HS-27A (cell line): ENCODE results near the gene SNCAIP.

Source experiments
- DNase-seq: peaks from one replicate; pipeline ENCODE4 v3.0.0-alpha.2; 2012; ENCODE audit warnings: low read depth, missing footprints

Gene SNCAIP

DNA sequence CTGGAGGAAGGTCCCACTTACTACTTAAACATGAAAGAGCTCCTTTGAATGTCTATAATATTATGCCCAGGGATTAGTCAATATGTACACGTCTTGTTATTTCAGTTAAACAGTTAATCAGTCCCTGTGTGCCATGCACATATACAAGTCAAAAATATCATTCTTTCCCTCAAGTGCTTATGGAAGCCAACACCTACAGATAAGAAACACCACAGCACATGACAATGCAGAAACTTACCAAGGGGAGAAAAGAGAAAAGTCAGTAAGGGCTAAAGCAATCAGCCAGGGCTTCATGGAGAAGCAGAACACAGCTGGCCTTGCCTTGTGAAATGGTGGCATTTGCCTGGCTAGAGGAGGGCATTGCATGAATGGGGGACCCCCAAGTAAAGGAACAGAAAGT, 88.3 kb downstream of the SNCAIP start:
- no peak for DNase-seq

DNA sequence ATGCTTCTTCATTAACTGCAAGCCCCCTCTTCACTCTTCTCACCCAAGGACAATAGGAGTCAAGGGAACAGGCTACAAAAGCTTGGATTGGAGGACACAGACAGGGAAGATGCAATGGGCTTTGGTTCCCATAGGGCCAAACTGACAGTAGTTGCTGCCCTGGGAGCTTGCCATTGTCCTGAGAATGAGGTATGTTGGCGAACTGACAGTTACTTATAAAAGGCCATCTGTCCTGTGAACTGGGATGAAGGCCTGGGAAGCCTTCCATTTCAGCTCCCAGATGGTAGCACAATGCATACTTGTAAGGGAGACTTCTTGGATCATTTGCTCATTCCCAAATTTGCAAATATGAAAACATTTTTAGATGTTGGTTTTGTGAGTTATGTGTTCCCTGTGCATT, 88.9 kb downstream of the SNCAIP start:
- no peak for DNase-seq

DNA sequence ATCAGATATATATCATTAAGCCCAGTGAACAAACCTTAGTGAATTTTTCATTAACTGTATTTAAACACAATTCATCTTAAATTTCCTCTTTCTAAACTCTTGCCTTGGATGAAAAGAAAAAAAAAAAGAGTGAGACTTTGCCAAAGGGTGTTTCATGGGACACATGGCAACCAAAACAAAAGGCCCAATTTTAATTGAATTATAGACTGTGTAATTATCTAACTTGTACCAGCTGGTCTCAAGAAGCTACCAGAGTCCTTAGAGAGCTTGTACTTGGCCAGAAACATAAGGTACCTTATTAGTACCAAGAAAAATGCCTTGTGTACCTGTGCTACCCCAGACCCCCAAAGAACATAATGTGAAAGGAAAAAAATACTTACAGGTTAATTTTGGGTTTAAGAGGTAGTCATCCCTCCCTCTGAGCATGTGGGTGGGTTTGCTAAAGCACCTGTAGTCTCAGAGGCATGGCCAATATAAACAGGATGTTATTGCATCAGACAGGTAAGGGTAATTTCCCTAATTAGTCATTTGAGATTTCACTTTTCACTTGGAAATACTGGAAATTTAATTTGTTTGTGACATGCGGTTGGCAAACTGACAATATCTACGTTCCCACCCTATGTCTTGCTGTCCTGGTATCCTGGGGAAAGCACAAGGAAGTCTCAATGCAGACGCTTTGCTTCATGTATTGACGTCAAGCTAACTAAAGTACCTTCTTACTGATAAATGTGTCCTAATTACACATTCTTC, 90.1 kb downstream of the SNCAIP start:
- DNase-seq, result no peak

GRCh38 chr5:122402955-122403685, 91.1 kb downstream of the SNCAIP start:
- DNase-seq, result no peak

DNA sequence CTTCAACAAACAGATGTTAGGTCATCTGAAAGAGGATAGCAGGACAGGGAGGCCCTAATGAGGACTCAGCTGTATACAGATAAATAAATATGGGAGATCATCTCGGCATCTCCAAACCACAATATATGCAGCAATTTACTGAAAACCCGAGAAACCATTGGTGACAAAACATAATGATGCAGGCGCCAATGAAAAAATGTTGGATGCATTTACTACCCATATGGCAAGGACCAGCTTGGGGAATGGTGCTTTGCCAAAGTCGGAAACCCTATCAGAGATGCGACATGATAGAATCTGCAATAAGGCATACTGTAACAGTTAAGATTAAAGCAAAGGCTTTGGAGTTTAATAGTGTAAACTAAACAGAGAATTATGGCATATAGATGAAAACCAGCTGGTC, 92.0 kb downstream of the SNCAIP start:
- DNase-seq, result no peak

DNA sequence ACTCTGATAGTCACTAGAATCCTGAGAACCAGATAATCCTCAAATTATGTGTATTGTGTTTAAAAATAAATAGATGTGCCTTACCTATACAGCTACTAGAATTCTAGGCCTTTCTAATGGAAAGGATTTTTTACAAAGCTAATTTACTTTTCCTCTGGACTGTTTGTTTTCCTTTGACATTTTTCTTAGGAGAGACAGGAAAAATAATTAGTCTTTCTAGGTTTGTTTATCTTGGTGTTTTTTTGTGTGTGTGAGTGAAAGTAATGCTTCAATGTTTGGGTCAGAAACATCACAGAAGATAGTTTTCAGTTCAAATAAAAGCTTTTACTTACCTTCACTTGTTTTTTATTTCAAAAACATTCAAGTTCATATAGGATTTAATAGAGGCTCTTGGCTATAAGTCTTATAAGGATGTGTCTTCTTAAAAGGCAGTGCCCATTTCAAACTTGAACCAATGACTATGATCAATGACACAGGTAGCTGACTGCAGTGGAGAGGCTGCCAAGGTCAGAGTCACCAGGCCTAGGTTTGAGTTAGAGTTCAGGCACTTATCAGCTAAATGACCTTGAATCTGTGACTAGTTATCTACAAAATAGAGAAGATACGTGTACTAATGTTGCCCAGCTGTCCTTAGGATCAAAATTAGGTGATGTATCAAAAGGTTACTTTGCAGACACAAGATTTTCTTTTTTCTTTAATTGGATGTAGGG, 92.8 kb downstream of the SNCAIP start:
- no peak for DNase-seq

- DNase-seq, result no peak
Observed at GRCh38 chr5:122405751-122406150, 93.7 kb downstream of the SNCAIP start.

- no peak for DNase-seq
Observed at GRCh38 chr5:122406181-122406580, 94.1 kb downstream of the SNCAIP start.

GRCh38 chr5:122408592-122409224, 96.7 kb downstream of the SNCAIP start:
- DNase-seq, result no peak

- DNase-seq, result no peak
Observed at GRCh38 chr5:122412966-122413365, 100.9 kb downstream of the SNCAIP start.

- DNase-seq, result no peak
Observed at GRCh38 chr5:122413722-122414121, 101.7 kb downstream of the SNCAIP start.

DNA sequence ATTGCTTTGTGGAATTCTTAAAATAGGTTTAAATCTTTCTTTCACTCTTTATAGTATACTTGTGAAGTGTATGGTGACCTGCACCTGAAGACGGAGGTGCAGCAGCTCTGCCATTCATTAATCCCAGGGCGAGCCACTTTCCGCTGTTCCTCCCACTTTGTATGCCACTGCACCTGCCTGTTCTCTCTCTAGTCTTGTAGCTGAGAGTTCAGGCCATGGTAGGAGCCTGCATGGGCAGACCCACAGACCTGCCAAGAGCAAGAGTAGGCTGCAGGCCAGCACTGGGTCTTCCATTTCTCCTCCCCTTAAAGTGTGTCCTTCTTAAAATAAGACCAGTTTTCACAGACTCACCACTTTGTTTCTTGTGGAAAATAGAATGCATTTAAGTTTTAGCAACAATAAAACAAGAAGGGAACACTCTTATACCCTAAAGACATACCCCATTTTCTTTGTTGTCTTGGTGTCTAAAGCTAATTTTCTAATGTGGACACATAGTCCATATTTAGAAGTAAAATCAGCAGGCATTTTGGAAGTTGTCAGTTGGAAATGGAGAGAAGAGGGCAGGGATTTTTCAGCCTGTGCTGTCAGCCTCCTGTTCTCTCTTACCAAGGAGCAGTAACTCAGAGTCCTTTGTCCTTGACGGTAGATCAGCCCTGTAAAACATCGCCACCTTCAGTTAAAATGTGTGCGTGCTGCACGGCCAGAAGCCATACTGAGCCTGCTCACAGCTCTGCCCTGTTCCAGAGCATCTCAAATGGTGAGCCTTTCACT, 103.2 kb downstream of the SNCAIP start:
- no peak for DNase-seq

GRCh38 chr5:122415801-122416120, 103.7 kb downstream of the SNCAIP start:
- no peak for DNase-seq

DNA sequence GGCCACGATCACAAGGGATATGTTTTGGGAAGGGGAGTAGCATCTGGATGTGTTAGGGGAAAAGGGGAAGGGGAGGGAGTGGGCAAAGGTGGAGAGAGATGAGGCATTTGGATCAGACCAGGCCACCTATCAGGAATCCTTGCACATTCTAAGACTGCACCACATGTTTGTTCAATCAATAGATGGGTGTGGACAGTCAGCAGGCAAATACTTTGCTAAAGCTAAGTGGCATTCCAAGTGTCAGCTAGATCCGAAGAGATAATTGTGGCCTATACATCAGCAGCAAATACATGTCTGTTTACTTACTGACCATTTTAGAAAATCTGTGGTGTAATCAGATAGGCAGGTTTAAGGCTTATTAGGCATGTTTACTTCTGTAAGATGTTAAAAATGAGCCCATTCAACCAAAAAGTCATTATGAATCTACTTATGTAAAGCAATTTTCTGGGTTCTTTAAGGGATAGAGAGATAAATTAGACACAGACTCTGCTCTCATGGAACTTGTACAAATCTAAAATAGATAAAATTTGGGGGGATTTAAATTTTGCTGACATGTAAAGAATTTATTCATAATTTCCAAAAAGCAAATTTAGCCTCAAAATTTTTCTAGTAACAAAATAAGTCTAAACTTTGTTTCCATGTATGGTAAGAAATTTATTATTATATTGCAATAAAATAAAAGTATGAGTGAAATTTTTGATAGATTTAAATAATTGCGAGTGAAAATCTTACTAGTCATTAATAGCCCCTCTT, 107.3 kb downstream of the SNCAIP start:
- DNase-seq, result no peak

DNA sequence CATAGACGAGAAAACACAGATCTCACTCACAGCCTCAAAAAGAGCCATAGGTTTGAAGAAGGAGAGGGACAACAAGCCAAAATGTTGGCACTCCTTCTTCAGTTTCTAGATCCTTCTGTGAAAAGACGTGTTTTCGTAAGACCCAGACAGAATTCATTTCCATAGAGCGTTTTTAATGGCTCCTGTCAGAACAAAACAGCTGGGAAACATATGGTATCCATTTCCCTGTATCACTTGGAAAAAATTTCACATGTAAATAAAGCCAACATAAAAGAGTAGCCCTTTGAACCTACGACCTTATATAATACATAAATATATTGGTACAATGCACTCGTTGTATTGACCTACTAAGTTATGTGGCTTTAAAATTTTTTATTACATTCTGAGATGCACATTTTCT, 108.1 kb downstream of the SNCAIP start:
- DNase-seq, result no peak

- no peak for DNase-seq
Observed at GRCh38 chr5:122420537-122421236, 108.7 kb downstream of the SNCAIP start.

DNA sequence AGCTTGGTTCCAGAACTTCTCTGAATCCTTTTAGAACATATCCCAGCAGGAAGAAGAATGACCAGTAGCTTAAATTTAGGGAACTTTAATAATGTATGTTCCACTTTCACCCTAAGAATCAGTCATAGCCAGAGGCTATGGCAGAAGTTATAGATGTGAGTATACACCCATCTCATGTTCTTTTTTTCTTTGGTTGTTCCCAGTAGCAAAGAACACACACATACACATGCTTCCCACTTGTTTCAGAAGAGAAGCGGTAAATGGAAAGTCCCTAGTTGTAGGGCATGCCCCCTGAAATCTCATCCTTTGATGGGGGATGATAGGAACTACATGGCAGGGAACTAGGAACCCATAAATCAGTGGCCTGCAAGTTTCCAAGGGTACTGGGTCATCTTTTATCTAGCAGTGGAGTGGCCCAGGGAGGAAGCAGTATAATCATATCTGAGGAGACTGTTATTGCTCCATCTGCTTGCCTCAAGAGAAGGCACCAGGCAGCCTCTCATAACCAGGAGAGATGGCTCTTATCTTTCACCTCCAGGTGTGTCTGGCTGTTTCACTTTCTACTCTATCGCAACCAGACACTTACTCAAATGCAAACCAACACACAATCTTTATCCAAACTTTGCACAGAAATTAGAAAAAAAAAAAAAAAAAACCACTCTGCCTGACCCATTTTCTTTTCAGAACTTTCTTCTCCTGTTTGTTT, 109.5 kb downstream of the SNCAIP start:
- DNase-seq, result no peak

DNA sequence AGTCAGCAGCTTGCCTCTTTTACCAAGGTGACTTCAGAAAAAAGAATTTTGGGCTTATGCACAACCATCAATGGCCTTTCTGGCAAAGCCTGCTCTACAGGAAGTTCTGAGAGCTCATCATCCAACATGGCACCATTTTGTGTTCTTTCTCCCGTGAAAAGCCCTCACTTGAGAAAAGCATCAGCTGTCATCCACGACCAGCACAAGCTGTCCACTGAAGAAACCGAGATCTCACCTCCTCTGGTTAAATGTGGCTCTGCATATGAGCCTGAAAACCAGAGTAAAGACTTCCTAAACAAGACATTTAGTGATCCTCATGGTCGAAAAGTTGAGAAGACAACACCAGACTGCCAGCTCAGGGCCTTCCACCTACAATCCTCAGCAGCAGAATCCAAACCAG, 111.2 kb downstream of the SNCAIP start:
- DNase-seq, result no peak

DNA sequence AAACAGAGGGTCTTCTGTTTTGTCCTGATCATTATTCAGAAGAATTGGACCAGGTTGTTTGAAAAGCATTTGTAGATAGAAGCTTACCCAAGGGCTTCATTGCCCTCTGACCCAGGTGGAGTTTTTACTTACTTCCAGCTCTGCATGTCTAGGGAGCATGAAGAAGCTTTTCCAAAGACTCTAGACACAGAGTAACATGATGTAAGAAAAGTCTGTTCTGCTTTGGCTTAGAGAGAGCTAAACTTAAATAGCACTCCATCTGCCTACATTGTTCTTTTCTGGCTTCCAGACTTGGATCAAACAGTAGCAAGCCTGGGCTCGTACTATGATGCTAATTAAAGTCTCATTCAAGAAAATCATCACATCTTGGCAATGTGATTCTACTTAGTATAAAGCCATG, 112.1 kb downstream of the SNCAIP start:
- no peak for DNase-seq

GRCh38 chr5:122426301-122426700, 114.3 kb downstream of the SNCAIP start:
- no peak for DNase-seq
